Suprapubic skin (tissue), 4 donors: Measurements from ENCODE around the gene ACO1. TPM values are rescaled to one million over a fixed set of nuclear protein-coding genes. Genes with fewer than 3 reads are reported as not detected.

Source experiments
- DNase-seq, 2 donors: peaks; one replicate each; pipeline ENCODE4 v3.0.0-alpha.2; 2019; ENCODE audit warnings: low spot score in 2 of 2
- H3K27ac ChIP-seq: fragments of 200-600 bp; sonication (generic); one replicate; pipeline ENCODE4 v1.5.1; 2019
- H3K27me3 ChIP-seq: fragments of 200-600 bp; sonication (generic); one replicate; pipeline ENCODE4 v1.5.1; 2019
- H3K36me3 ChIP-seq: fragments of 200-600 bp; sonication (generic); one replicate; pipeline ENCODE4 v1.5.1; 2019
- H3K4me1 ChIP-seq: fragments of 200-600 bp; sonication (generic); one replicate; pipeline ENCODE4 v1.5.1; 2019
- H3K4me3 ChIP-seq: fragments of 200-600 bp; sonication (generic); one replicate; pipeline ENCODE4 v1.5.1; 2019; ENCODE audit warnings: mild to moderate bottlenecking
- H3K9me3 ChIP-seq: fragments of 200-600 bp; sonication (generic); one replicate; pipeline ENCODE4 v1.5.1; 2019
- EP300 ChIP-seq: sonication (generic); formaldehyde crosslinking; IDR thresholded peaks from one replicate; pipeline ENCODE4 v1.6.1; 2017; ENCODE audit warnings: antibody characterized with exemption
- POLR2A ChIP-seq, 2 donors: fragments of 450-650 bp; IDR thresholded peaks; one replicate each; pipeline ENCODE4 v1.6.1; 2017; ENCODE audit warnings: antibody characterized with exemption in 2 of 2, mild to moderate bottlenecking in 2 of 2, moderate library complexity in 2 of 2
- POLR2AphosphoS5 ChIP-seq, 3 donors: sonication (generic); formaldehyde crosslinking; IDR thresholded peaks; one replicate each; pipeline ENCODE4 v1.6.1; 2017; ENCODE audit warnings: antibody characterized with exemption in 3 of 3
- WGBS: methylation state at CpG from one replicate; pipeline ENCODE4 v1.1.5; 2018; 5-methylcytosine and 5-hydroxymethylcytosine counted together
- total RNA-seq, 4 donors: library from RNA; depleted of rRNA; stranded (reverse); fragments of >200 nt; gene quantifications; one replicate each; pipeline ENCODE4 v1.1.0, GENCODE V29; 2016
- TF ChIP-seq, protein P1 (sequence below), 2 donors: fragments of 200-600 bp in 1 of 2; fragments of 450-650 bp in 1 of 2; sonication (generic) in 1 of 2; IDR thresholded peaks; one replicate each; pipeline ENCODE4 v1.5.1; 2016 to 2019; ENCODE audit warnings: antibody characterized with exemption in 2 of 2, mild to moderate bottlenecking in 1 of 2, moderate library complexity in 1 of 2

ACO1 gene
- total RNA-seq, 4 donors from 2014 or later, result 18.2 to 25.1 (median 19.9) TPM

DNA sequence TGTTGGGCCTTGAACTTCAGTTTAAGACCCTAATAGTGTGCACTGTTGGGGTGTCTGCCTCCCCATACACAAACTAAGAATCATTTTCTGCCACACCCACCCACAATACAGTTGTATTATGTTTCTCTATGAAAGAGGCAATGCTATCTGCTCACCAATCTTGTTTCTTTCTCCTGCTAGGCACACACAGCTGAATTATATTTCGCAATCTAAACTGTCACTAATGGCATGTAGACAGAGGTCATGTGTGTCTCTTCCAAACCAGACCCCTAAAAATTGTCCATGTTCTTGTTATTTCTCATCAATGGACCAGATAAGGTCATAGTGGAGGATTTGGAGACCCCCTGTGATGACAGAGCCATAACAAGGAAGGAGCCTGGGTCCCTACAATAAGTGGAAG is 84.3 kb downstream of the ACO1 start:
- H3K36me3 ChIP-seq, result peaks cover 49% of the 10 kb centered on the region
- H3K27ac ChIP-seq, result no peak overlapping the region
- no peaks in the 10 kb centered on the region for H3K4me1 ChIP-seq
- DNase-seq, result no peak
- no peaks in the 10 kb centered on the region for H3K9me3 ChIP-seq
- no peaks in the 10 kb centered on the region for H3K27me3 ChIP-seq
- TF ChIP-seq POLR2A (IDR thresholded peaks at IDR 0.05), result no peak
- no peak for TF ChIP-seq POLR2AphosphoS5 (IDR thresholded peaks at IDR 0.05)
- TF ChIP-seq EP300, result no peak
- TF ChIP-seq, protein P1, sequence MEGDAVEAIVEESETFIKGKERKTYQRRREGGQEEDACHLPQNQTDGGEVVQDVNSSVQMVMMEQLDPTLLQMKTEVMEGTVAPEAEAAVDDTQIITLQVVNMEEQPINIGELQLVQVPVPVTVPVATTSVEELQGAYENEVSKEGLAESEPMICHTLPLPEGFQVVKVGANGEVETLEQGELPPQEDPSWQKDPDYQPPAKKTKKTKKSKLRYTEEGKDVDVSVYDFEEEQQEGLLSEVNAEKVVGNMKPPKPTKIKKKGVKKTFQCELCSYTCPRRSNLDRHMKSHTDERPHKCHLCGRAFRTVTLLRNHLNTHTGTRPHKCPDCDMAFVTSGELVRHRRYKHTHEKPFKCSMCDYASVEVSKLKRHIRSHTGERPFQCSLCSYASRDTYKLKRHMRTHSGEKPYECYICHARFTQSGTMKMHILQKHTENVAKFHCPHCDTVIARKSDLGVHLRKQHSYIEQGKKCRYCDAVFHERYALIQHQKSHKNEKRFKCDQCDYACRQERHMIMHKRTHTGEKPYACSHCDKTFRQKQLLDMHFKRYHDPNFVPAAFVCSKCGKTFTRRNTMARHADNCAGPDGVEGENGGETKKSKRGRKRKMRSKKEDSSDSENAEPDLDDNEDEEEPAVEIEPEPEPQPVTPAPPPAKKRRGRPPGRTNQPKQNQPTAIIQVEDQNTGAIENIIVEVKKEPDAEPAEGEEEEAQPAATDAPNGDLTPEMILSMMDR (IDR thresholded peaks at IDR 0.05), result no peak
- no peak overlapping the region for H3K4me3 ChIP-seq
- WGBS, result 38% methylated on average over 1 of the region's 1 CpG

DNA sequence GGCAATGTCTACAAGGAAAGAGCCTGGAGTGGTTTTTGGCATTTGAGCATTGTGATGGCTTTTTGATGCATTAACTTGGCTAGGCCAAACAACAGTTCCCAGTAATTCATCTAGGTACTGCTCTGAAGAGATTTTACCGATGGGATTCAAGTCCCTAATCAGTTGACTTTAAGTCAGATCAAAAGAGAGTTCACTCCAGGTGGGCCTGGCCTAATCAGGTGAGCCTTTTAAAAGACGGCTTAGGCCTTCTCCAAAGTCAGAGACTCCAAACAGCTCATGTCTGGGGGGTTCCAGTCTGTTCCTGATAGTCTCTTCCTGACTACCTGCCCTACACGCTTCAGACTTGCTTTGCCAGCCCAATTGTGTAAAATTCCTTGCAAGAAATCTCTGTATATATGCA is 87.9 kb downstream of the ACO1 start:
- no peaks in the 10 kb centered on the region for H3K9me3 ChIP-seq
- peaks cover 64% of the 10 kb centered on the region for H3K36me3 ChIP-seq
- 93% methylated on average over 3 of the region's 3 CpGs for WGBS
- no peaks in the 10 kb centered on the region for H3K4me1 ChIP-seq
- no peak for DNase-seq
- H3K4me3 ChIP-seq, result no peak overlapping the region
- no peak overlapping the region for H3K27ac ChIP-seq
- H3K27me3 ChIP-seq, result no peaks in the 10 kb centered on the region
- TF ChIP-seq POLR2A (IDR thresholded peaks at IDR 0.05), result no peak

DNA sequence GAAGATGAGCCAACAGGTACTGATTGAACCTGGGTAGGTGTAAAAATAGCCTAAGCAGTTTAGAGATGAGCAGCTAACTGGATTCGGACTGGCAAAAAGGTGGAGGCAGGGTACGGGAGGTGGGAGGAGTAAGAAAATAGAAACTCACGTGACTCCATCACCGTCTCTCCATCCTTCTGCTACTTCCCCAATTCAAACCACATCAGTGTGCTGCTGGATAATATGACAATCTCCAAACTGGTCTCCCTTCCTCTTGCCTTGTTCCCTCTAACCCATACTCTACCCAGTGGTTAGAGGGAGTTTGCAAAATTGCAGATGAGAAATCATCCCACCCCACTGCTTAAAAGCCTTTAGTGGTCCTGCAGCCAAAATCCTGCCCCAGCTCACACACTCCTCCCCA is 98.9 kb downstream of the ACO1 start:
- 75% methylated on average over 4 of the region's 4 CpGs for WGBS
- H3K36me3 ChIP-seq, result peaks cover 80% of the 10 kb centered on the region

DNA sequence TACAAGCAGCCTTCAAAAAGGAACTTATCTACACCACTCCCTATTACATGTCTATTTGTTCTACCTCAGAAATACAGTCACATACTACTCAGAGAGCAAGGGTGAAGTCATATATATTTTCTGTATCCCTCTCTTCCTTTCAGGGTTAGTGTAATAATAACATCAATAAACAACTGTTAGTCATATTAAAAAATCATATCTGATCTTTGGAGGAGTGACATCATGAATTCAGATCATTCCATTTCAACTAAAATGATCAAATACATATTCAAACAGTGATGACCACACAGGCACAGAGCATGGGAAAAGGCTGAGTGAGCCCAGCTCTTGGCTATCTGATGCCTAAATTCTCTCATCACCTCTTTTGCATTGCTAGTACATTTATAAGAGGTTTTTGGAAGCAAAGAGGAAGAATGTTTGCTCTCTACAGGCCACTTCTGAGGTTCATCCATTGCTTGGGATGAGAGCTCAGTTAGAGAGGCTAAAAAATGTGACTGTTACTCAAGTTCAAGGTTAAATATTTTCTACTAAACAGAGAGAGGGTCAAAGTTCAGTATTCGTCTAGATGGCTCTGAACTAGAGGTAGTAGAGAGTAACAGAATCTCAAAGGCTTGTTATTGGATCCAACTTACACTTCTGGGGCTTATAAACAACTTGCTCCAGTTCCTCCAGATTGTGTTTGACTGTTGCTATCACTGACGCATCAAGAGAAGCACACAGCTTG is 102.6 kb downstream of the ACO1 start:
- DNase-seq, result no peak
- no peak overlapping the region for H3K4me3 ChIP-seq
- H3K4me1 ChIP-seq, result no peaks in the 10 kb centered on the region
- H3K36me3 ChIP-seq, result peaks cover 73% of the 10 kb centered on the region
- no peaks in the 10 kb centered on the region for H3K9me3 ChIP-seq
- TF ChIP-seq POLR2A (IDR thresholded peaks at IDR 0.05) (no peak), EP300 (no peak), POLR2AphosphoS5 (IDR thresholded peaks at IDR 0.05) (no peak)
- TF ChIP-seq, protein P1 (IDR thresholded peaks at IDR 0.05), result no peak
- no peak overlapping the region for H3K27ac ChIP-seq
- 93% methylated on average over 2 of the region's 2 CpGs for WGBS
- H3K27me3 ChIP-seq, result no peaks in the 10 kb centered on the region

More for the DNA sequence above, 98.9 kb downstream of the ACO1 start:
- H3K27me3 ChIP-seq, result no peaks in the 10 kb centered on the region
- H3K9me3 ChIP-seq, result no peaks in the 10 kb centered on the region
- H3K27ac ChIP-seq, result no peak overlapping the region
- H3K4me1 ChIP-seq, result no peaks in the 10 kb centered on the region
- DNase-seq, result no peak
- TF ChIP-seq, protein P1 (IDR thresholded peaks at IDR 0.05), result no peak
- TF ChIP-seq POLR2A (IDR thresholded peaks at IDR 0.05) (no peak), EP300 (no peak), POLR2AphosphoS5 (IDR thresholded peaks at IDR 0.05) (no peak)
- H3K4me3 ChIP-seq, result no peak overlapping the region

DNA sequence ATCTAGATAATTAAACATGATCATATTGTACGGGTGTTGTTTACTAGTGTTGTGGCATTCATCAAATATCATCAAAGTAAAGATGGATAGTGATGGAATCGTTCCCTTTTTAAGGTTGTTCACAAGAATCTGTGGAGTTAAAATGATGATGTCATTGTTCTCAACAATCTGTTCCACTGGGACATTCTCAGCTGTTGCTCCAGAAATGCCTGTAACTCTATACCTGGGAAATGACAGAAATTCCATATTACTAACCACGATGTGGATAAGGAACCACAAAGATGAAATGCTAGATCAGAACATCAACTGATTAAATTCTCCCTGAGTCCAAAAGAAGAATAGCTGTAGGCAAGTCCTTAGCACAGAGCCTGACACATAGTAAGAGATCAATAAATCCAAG is 103.5 kb downstream of the ACO1 start:
- Histone ChIP-seq H3K9me3 (no peaks in the 10 kb centered on the region), H3K4me1 (no peaks in the 10 kb centered on the region), H3K27me3 (no peaks in the 10 kb centered on the region), H3K27ac (no peak overlapping the region), H3K4me3 (no peak overlapping the region), H3K36me3 (peaks cover 71% of the 10 kb centered on the region)
- 85% methylated on average over 3 of the region's 3 CpGs for WGBS
- no peak for DNase-seq
- TF ChIP-seq, protein P1 (IDR thresholded peaks at IDR 0.05), result no peak
- TF ChIP-seq EP300, result no peak
- no peak for TF ChIP-seq POLR2A (IDR thresholded peaks at IDR 0.05)
- TF ChIP-seq POLR2AphosphoS5 (IDR thresholded peaks at IDR 0.05), result no peak

DNA sequence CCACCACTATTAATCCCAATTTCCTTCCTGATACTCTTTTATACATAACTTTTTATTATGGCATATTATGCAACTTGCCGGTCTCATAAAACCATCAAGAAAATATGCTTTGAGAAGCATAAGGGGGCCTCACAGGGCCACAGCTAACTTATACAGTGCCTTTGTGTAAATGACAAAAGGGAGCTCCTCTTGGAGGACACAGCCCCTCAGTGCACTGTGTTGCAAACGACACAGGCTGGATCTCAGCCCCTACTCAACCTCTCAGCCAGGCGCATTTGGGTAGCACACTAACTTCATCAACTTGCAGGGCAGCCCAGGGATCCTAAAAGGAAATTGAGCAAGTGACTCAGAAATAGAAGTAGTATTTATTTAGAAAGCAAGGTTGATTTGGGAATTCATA is 106.2 kb downstream of the ACO1 start:
- H3K4me1 ChIP-seq, result no peaks in the 10 kb centered on the region
- H3K9me3 ChIP-seq, result no peaks in the 10 kb centered on the region
- H3K4me3 ChIP-seq, result no peak overlapping the region
- no peak overlapping the region for H3K27ac ChIP-seq
- WGBS, result 80% methylated on average over 3 of the region's 3 CpGs
- TF ChIP-seq POLR2AphosphoS5 (IDR thresholded peaks at IDR 0.05) (no peak), EP300 (no peak), POLR2A (IDR thresholded peaks at IDR 0.05) (no peak)
- TF ChIP-seq, protein P1 (IDR thresholded peaks at IDR 0.05), result no peak
- no peaks in the 10 kb centered on the region for H3K27me3 ChIP-seq
- no peak for DNase-seq
- H3K36me3 ChIP-seq, result peaks cover 53% of the 10 kb centered on the region
